ENCODE results near the gene C19orf44. TPM values are rescaled to one million over a fixed set of nuclear protein-coding genes. Genes with fewer than 3 reads are reported as not detected.

The C19orf44 gene
- total RNA-seq, 2 donors from 2014 or later: 7.9 TPM

- DNase-seq: peak; percentile 75
- Mint-ChIP-seq H3K9me3 (no peaks in the 10 kb centered on the region), H3K27me3 (ENCODE audit: insufficient read depth) (no peaks in the 10 kb centered on the region), H3K36me3 (ENCODE audit: low read depth) (peaks cover 56% of the 10 kb centered on the region), H3K27ac (no peak overlapping the region), H3K4me3 (no peak overlapping the region), H3K4me1 (no peaks in the 10 kb centered on the region)
- Histone ChIP-seq H3K4me1 (ENCODE audit: control insufficient read depth, insufficient read depth, low read length) (no peaks in the 10 kb centered on the region), H3K27ac (ENCODE audit: low read depth, low read length) (no peak overlapping the region), H3K27me3 (ENCODE audit: control insufficient read depth, insufficient read depth, low read length, poor library complexity, severe bottlenecking) (no peaks in the 10 kb centered on the region), H3K9me3 (ENCODE audit: control insufficient read depth, low read length) (no peaks in the 10 kb centered on the region), H3K36me3 (ENCODE audit: control insufficient read depth, insufficient read depth, low read length) (peaks cover 32% of the 10 kb centered on the region), H3K4me3 (ENCODE audit: low read length) (no peak overlapping the region), H3K9ac (ENCODE audit: extremely low read depth, low read length, poor library complexity, severe bottlenecking) (no peak overlapping the region)
- WGBS, 2 experiments (ENCODE audit: insufficient coverage in 1 of 2, insufficient read length in 1 of 2): 93 to 94% methylated on average over 5 to 24 of the region's 24 CpGs
- peak; percentile 57 for TF ChIP-seq CTCF (conservative IDR thresholded peaks at IDR 0.05)
These were observed 18.3 kb downstream of the C19orf44 start for GRCh38 chr19:16514383-16515019.

- Histone ChIP-seq H3K27me3 (ENCODE audit: control insufficient read depth, insufficient read depth, low read length, poor library complexity, severe bottlenecking) (no peaks in the 10 kb centered on the region), H3K36me3 (ENCODE audit: control insufficient read depth, insufficient read depth, low read length) (peaks cover 36% of the 10 kb centered on the region), H3K27ac (ENCODE audit: low read depth, low read length) (no peak overlapping the region), H3K9me3 (ENCODE audit: control insufficient read depth, low read length) (no peaks in the 10 kb centered on the region), H3K9ac (ENCODE audit: extremely low read depth, low read length, poor library complexity, severe bottlenecking) (no peak overlapping the region), H3K4me1 (ENCODE audit: control insufficient read depth, insufficient read depth, low read length) (no peaks in the 10 kb centered on the region), H3K4me3 (ENCODE audit: low read length) (no peak overlapping the region)
- Mint-ChIP-seq H3K9me3 (no peaks in the 10 kb centered on the region), H3K27ac (no peak overlapping the region), H3K36me3 (ENCODE audit: low read depth) (peaks cover 60% of the 10 kb centered on the region), H3K27me3 (ENCODE audit: insufficient read depth) (no peaks in the 10 kb centered on the region), H3K4me3 (no peak overlapping the region), H3K4me1 (no peaks in the 10 kb centered on the region)
- DNase-seq: no peak
- TF ChIP-seq CTCF (conservative IDR thresholded peaks at IDR 0.05): no peak
- 96 to 98% methylated on average over 12 to 14 of the region's 15 CpGs for WGBS, 2 experiments (ENCODE audit: insufficient coverage in 1 of 2, insufficient read length in 1 of 2)
These were observed 20.2 kb downstream of the C19orf44 start for GRCh38 chr19:16516381-16516780.

GRCh38 chr19:16516923-16517610 lies 20.9 kb downstream of the C19orf44 start:
- Mint-ChIP-seq H3K4me3 (no peak overlapping the region), H3K27ac (no peak overlapping the region), H3K36me3 (ENCODE audit: low read depth) (peaks cover 57% of the 10 kb centered on the region), H3K4me1 (no peaks in the 10 kb centered on the region), H3K27me3 (ENCODE audit: insufficient read depth) (no peaks in the 10 kb centered on the region), H3K9me3 (no peaks in the 10 kb centered on the region)
- H3K9ac ChIP-seq (ENCODE audit: extremely low read depth, low read length, poor library complexity, severe bottlenecking): no peak overlapping the region
- no peaks in the 10 kb centered on the region for H3K4me1 ChIP-seq (ENCODE audit: control insufficient read depth, insufficient read depth, low read length)
- peaks cover 41% of the 10 kb centered on the region for H3K36me3 ChIP-seq (ENCODE audit: control insufficient read depth, insufficient read depth, low read length)
- H3K4me3 ChIP-seq (ENCODE audit: low read length): no peak overlapping the region
- H3K27me3 ChIP-seq (ENCODE audit: control insufficient read depth, insufficient read depth, low read length, poor library complexity, severe bottlenecking): no peaks in the 10 kb centered on the region
- H3K27ac ChIP-seq (ENCODE audit: low read depth, low read length): no peak overlapping the region
- 94 to 96% methylated on average over 9 to 14 of the region's 14 CpGs for WGBS, 2 experiments (ENCODE audit: insufficient coverage in 1 of 2, insufficient read length in 1 of 2)
- no peak for TF ChIP-seq CTCF (conservative IDR thresholded peaks at IDR 0.05)
- DNase-seq: no peak
- H3K9me3 ChIP-seq (ENCODE audit: control insufficient read depth, low read length): no peaks in the 10 kb centered on the region

All from endodermal cell (in vitro differentiated cells).